Frontal cortex (tissue), 4 donors: ENCODE measurements around the gene TENM4. TPM values are rescaled to one million over a fixed set of nuclear protein-coding genes. Genes with fewer than 3 reads are reported as not detected.

Experiments used
- DNase-seq, 2 donors: peaks; one replicate each; pipeline ENCODE4 v3.0.0; 2012; ENCODE audit warnings: low spot score in 2 of 2
- FAIRE-seq: peaks from 2 replicates; lab custom pipeline; 2012; peaks lifted over from hg19 to GRCh38; lab: Jason Lieb, UNC
- total RNA-seq: library from RNA; depleted of rRNA; stranded (reverse); fragments of >200 nt; gene quantifications from one replicate; pipeline ENCODE4 v1.2.3, GENCODE V29; 2014
- donor health status: control.
- donor health status: control.
- donor health status: control.

Gene TENM4
- total RNA-seq, 1 donor from 2014 or later, result 55.0 TPM

GRCh38 chr11:78737301-78737700, 703.5 kb downstream of the TENM4 start:
- no peak for DNase-seq
- FAIRE-seq, result no peak

GRCh38 chr11:78735711-78736110, 705.1 kb downstream of the TENM4 start:
- DNase-seq (no peak), FAIRE-seq (no peak)

GRCh38 chr11:78733031-78733430, 707.8 kb downstream of the TENM4 start:
- FAIRE-seq, result no peak

GRCh38 chr11:78732246-78732645, 708.6 kb downstream of the TENM4 start:
- FAIRE-seq (no peak), DNase-seq (no peak)

More at GRCh38 chr11:78733031-78733430, 707.8 kb downstream of the TENM4 start:
- no peak for DNase-seq

- no peak for FAIRE-seq
- no peak for DNase-seq
Measured at GRCh38 chr11:78731027-78731426, 709.8 kb downstream of the TENM4 start.

- DNase-seq (no peak), FAIRE-seq (no peak)
Measured at GRCh38 chr11:78730267-78730824, 710.5 kb downstream of the TENM4 start.

- no peak for FAIRE-seq
- no peak for DNase-seq
Measured at GRCh38 chr11:78727816-78728215, 713.0 kb downstream of the TENM4 start.

GRCh38 chr11:78725200-78725599, 715.6 kb downstream of the TENM4 start:
- no peak for DNase-seq

GRCh38 chr11:78722786-78723185, 718.0 kb downstream of the TENM4 start:
- FAIRE-seq, result no peak

More at GRCh38 chr11:78725200-78725599, 715.6 kb downstream of the TENM4 start:
- no peak for FAIRE-seq

GRCh38 chr11:78720281-78720989, 720.4 kb downstream of the TENM4 start:
- DNase-seq, result no peak
- FAIRE-seq, result no peak

More at GRCh38 chr11:78722786-78723185, 718.0 kb downstream of the TENM4 start:
- no peak for DNase-seq

GRCh38 chr11:78717041-78717440, 723.8 kb downstream of the TENM4 start:
- DNase-seq (no peak), FAIRE-seq (no peak)

- FAIRE-seq (no peak), DNase-seq (peak in 1 of 2 donors; percentile 35)
Measured at GRCh38 chr11:78715639-78716311, 725.1 kb downstream of the TENM4 start.

GRCh38 chr11:78714539-78714938, 726.3 kb downstream of the TENM4 start:
- no peak for FAIRE-seq

GRCh38 chr11:78711735-78712134, 729.1 kb downstream of the TENM4 start:
- DNase-seq (no peak), FAIRE-seq (no peak)

More at GRCh38 chr11:78714539-78714938, 726.3 kb downstream of the TENM4 start:
- no peak for DNase-seq

- FAIRE-seq (no peak), DNase-seq (no peak)
Measured at GRCh38 chr11:78710417-78710816, 730.4 kb downstream of the TENM4 start.

GRCh38 chr11:78708388-78708787, 732.4 kb downstream of the TENM4 start:
- no peak for FAIRE-seq
- DNase-seq, result no peak

- no peak for DNase-seq
- FAIRE-seq, result no peak
Measured at GRCh38 chr11:78706551-78706950, 734.3 kb downstream of the TENM4 start.

GRCh38 chr11:78704811-78705210, 736.0 kb downstream of the TENM4 start:
- no peak for DNase-seq
- FAIRE-seq, result no peak

GRCh38 chr11:78699609-78700135, 741.2 kb downstream of the TENM4 start:
- no peak for FAIRE-seq
- no peak for DNase-seq

GRCh38 chr11:78698612-78699011, 742.2 kb downstream of the TENM4 start:
- DNase-seq, result no peak
- no peak for FAIRE-seq

GRCh38 chr11:78696177-78696576, 744.7 kb downstream of the TENM4 start:
- FAIRE-seq (no peak), DNase-seq (no peak)
